GM12872 (cell line): ENCODE data around the gene MRC1.

Experiments used
- TF ChIP-seq, protein P1 (sequence below): IDR thresholded peaks from 3 replicates; pipeline ENCODE4 v1.5.1; 2011; ENCODE audit warnings: low read depth, mild to moderate bottlenecking, low read length, moderate library complexity; ENCODE audit not compliant: insufficient read depth

MRC1 gene

DNA sequence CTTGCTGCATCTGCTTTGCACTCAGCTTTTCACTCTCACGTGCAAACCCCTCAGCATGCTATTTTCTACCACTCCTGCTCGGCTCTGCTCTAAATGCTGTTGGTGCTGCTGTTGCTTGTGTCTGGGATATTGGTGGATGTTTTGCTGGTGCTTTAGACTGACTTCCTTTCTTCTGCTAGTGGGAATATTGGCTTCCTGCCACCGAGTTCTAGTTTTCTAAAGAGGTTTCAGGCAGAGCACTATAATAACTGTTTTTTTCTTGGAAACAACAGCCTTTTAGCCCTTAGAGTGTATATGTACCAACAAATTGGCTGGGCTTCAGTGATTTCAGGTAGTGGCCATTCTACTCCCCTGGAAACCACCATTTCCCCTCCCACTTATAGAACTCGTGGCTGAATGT is 29.4 kb upstream of the MRC1 start:
- TF ChIP-seq, protein P1, sequence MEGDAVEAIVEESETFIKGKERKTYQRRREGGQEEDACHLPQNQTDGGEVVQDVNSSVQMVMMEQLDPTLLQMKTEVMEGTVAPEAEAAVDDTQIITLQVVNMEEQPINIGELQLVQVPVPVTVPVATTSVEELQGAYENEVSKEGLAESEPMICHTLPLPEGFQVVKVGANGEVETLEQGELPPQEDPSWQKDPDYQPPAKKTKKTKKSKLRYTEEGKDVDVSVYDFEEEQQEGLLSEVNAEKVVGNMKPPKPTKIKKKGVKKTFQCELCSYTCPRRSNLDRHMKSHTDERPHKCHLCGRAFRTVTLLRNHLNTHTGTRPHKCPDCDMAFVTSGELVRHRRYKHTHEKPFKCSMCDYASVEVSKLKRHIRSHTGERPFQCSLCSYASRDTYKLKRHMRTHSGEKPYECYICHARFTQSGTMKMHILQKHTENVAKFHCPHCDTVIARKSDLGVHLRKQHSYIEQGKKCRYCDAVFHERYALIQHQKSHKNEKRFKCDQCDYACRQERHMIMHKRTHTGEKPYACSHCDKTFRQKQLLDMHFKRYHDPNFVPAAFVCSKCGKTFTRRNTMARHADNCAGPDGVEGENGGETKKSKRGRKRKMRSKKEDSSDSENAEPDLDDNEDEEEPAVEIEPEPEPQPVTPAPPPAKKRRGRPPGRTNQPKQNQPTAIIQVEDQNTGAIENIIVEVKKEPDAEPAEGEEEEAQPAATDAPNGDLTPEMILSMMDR: no peak

DNA sequence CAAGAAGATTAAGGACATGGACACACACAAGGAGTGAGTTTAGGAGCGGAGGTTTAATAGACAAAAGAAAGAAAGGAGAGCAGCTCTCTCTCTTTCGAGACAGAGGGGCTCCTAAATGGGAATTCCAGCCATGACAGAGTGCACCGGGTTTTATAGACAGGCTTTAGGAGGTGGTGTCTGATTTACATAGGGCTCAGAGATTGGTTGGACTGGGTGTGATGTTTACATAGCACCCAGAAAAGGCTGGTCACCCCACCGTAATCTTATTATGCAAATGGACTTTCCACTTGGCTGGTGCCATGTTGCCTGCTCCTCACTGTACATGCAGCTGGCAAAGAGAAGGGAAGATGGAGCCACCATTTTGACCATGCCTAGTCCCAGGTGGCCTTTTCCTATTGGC is 28.4 kb upstream of the MRC1 start:
- TF ChIP-seq, protein P1: no peak

DNA sequence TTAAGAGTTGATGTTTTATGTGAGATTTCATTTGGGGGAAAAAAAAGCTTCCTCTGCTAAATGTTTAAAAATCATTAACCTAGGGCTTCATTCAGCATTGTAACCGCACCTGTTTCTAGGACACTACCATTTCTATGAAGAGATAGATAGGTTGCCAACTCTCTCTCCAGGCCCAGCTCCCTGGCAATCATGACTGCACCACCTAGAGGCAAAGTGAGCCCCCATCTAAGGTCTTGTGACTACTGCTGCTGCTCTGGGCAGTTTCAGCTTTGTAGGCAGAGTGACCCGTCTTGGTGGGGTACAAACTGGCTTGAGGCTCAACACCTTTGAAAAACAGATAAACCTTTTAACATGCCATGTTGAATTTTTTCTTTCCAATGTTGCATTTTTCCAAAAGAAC is 27.3 kb upstream of the MRC1 start:
- TF ChIP-seq, protein P1: peak; percentile 23; the same call in 1 of the 3 replicates

DNA sequence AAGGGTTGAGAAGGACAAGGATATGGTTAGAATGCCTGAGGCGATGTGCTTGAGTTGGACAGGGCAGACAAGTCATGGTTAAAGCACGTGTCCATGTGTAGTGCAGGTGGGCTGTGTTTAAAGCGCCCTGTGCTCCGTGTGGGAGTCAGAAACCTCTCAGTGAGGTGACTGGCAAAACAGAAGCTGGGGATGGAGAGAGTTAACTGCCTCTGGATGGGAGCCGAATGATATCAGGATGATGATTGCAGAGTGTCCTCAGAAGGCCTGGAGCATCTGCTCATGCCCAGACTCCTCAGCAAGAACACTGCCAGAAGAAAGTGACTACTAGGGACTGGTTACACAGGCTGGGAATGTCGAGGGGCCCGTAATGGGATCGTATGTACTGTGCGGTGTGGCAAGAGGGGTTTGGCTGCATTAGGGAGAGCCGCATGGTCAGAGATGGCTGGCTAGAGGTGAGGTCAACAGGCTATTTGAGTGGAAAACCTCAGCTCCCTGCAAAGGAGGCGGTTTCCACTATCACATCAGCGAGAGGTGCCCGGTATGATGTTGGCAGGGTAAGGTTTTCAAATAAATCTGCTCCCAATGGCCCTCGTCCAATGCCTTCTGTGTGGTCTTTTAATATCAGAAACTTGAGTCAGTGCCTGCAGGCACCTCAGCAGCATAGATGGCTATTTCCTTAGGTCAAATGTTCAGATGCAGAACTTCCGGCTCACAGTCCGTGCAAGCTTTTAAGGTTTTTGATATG is 26.1 kb upstream of the MRC1 start:
- TF ChIP-seq, protein P1: no peak

DNA sequence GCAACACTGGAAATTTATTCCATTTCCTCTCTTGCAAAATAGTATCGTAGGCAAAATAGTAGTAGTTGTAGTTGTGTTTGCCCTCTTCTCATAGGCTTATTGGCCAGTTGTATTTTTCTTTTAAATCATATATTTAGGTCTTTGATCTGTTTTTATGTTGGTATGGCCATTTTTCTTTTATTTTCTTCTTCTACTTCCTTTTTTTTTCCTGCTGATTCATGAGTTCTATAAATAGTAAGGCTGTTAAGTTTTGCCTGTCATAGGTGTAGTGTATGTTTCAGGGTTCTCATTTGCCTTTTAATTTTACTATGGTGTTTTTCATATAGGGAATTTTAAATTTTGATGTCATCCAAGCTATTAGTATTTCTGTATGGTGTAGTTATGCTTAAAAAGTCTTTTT is 25.4 kb upstream of the MRC1 start:
- TF ChIP-seq, protein P1: no peak

DNA sequence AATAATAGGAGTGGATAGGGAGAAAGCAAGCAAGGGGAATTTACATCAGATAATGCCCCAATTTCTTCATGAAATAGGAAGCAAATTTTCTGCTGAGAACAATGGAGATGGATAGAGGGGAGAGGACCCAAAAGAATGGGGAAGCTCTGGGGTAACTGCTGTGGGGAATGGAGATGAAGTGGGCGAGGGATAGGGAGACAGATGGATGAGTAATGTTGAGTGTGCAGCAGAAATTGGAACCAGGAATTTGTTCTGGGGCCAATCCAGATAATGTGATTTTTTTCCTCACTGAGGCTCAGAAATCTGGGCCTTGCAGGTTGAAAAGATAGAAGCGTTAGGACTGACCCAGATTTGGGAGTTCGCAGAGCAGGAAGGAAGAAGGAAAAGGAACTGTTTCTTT is 24.5 kb upstream of the MRC1 start:
- TF ChIP-seq, protein P1: no peak

DNA sequence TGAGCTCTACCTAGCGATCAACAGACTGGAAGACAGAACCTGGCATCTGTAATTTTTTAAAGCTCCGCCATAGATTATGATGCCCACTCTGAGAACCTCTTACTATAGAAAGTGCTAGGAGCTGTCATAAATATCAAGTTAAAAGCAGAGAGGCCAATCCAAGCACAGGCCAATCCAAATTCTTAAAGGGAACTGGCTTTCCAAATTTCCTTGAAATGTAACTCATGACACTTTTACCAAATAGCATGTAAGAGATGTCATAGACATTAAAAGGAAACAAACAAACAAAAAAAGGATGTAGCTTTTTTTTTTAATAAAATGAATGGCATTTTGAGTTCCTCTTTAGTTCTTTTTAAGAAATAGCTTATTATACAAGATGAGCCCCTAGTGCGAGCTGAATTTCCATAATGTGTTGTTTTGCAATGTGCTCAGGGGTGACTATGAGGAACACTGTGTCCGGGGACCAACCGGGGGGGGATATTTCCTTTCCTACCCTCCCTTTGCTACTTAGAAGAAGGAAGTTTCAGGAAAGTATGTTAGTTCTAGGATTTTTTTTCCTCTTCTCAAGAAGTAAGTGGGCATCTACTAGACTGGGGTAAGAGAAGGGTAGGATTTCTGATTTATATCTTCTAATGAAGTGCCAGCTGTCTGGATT is 23.7 kb upstream of the MRC1 start:
- TF ChIP-seq, protein P1: no peak
